T47D (cell line): ENCODE results near the gene CD93.

Experiments
- DNase-seq, 2 experiments: peaks; one replicate each; pipeline versions ENCODE4 v3.0.0 to v3.0.0-alpha.2; 2011 to 2012; ENCODE audit warnings: low read depth in 1 of 2, low spot score in 1 of 2
- JUND ChIP-seq: IDR thresholded peaks from 2 replicates; pipeline ENCODE4 v1.6.1; 2012; ENCODE audit warnings: low read depth
- in situ Hi-C: cut with HindIII; loops from 2 replicates; pipeline ENCODE4 v1.10.0; 2016; ENCODE audit warnings: low sequenced_read_pairs, low pct_unique_long_range_greater_than_20kb

CD93 gene

GRCh38 chr20:23118144-23118543 is 32.0 kb upstream of the CD93 start:
- in situ Hi-C loops, result no loop called here
- TF ChIP-seq JUND, result no peak
- no peak for DNase-seq

GRCh38 chr20:23117738-23118137 is 31.6 kb upstream of the CD93 start:
- DNase-seq, result no peak
- in situ Hi-C loops, result no loop called here
- TF ChIP-seq JUND, result no peak

- TF ChIP-seq JUND, result no peak
- in situ Hi-C loops, result no loop called here
- no peak for DNase-seq
These were observed 30.4 kb upstream of the CD93 start for GRCh38 chr20:23116311-23117089.

- no peak for TF ChIP-seq JUND
- in situ Hi-C loops, result no loop called here
- no peak for DNase-seq
These were observed 29.7 kb upstream of the CD93 start for GRCh38 chr20:23115822-23116221.

- no peak for TF ChIP-seq JUND
- in situ Hi-C loops, result no loop called here
- no peak for DNase-seq
These were observed 28.4 kb upstream of the CD93 start for GRCh38 chr20:23114448-23115082.

GRCh38 chr20:23114018-23114417 is 27.9 kb upstream of the CD93 start:
- in situ Hi-C loops, result no loop called here
- no peak for TF ChIP-seq JUND
- DNase-seq, result no peak

- in situ Hi-C loops, result no loop called here
- DNase-seq, result no peak
- no peak for TF ChIP-seq JUND
These were observed 26.5 kb upstream of the CD93 start for GRCh38 chr20:23112595-23112994.

GRCh38 chr20:23111944-23112342 is 25.8 kb upstream of the CD93 start:
- in situ Hi-C loops, result no loop called here
- no peak for TF ChIP-seq JUND
- DNase-seq, result no peak

GRCh38 chr20:23111307-23111943 is 25.3 kb upstream of the CD93 start:
- no peak for DNase-seq
- no peak for TF ChIP-seq JUND
- in situ Hi-C loops, result no loop called here

GRCh38 chr20:23108871-23109270 is 22.7 kb upstream of the CD93 start:
- in situ Hi-C loops, result no loop called here
- DNase-seq, result no peak
- TF ChIP-seq JUND, result no peak

- in situ Hi-C loops, result no loop called here
- no peak for TF ChIP-seq JUND
- DNase-seq, result no peak
These were observed 21.3 kb upstream of the CD93 start for GRCh38 chr20:23107466-23107865.

GRCh38 chr20:23106271-23106851 is 20.2 kb upstream of the CD93 start:
- in situ Hi-C loops, result no loop called here
- no peak for TF ChIP-seq JUND
- DNase-seq, result no peak

- no peak for TF ChIP-seq JUND
- DNase-seq, result no peak
- in situ Hi-C loops, result no loop called here
These were observed 19.1 kb upstream of the CD93 start for GRCh38 chr20:23105193-23105592.
